B cell (primary cell): Measurements from ENCODE around the gene KCTD17. TPM values are rescaled to one million over a fixed set of nuclear protein-coding genes. Genes with fewer than 3 reads are reported as not detected.

ENCODE experiments used
- ATAC-seq: fragments of 200-7000 bp; cut with Tn5 transposase; one replicate; pipeline ENCODE4 v1.10.0; 2021; ENCODE audit warnings: low read depth, mild to moderate bottlenecking, moderate number of reproducible peaks, moderate library complexity
- CTCF ChIA-PET: fragments of 350-600 bp; sonication (Branson Sonifier 250); formaldehyde crosslinking; loops from one replicate; lab custom pipeline; 2021; ENCODE audit warnings: antibody characterized with exemption, inconsistent platforms; lab: Charles Lee
- POLR2A ChIA-PET: fragments of 350-600 bp; sonication (Branson Sonifier 250); formaldehyde crosslinking; loops from one replicate; lab custom pipeline; 2021; ENCODE audit warnings: antibody characterized with exemption; lab: Charles Lee
- DNase-seq: peaks from one replicate; pipeline ENCODE4 v3.0.0; 2013
- H2AFZ ChIP-seq: 2 replicates; pipeline ENCODE4 v1.6.1; 2012; ENCODE audit warnings: mild to moderate bottlenecking, low read depth, low read length; ENCODE audit not compliant: insufficient read depth, poor library complexity, severe bottlenecking
- H3K27ac ChIP-seq, 2 donors: 1 replicate in 1 of 2; 2 replicates in 1 of 2; pipeline ENCODE4 v1.5.1; 2012 to 2013; ENCODE audit warnings: low read length in 2 of 2, mild to moderate bottlenecking in 2 of 2, moderate library complexity in 1 of 2
- H3K27me3 ChIP-seq, 4 experiments: fragments of 200-600 bp in 1 of 4; sonication (generic) in 1 of 4; replicated peaks in 1 of 4; 1 replicate in 2 of 4; 2 replicates in 2 of 4; pipeline versions ENCODE4 v1.6.1 to v1.7.0; 2013 to 2016; ENCODE audit warnings: low read length in 3 of 4, mild to moderate bottlenecking in 2 of 4, mixed read lengths in 1 of 4, moderate library complexity in 1 of 4; ENCODE audit not compliant: insufficient read depth in 4 of 4, control insufficient read depth in 3 of 4; ENCODE audit errors: control extremely low read depth in 1 of 4
- H3K36me3 ChIP-seq, 2 experiments: replicated peaks in 1 of 2; 1 replicate in 1 of 2; 2 replicates in 1 of 2; pipeline versions ENCODE4 v1.6.1 to v1.7.1; 2013; ENCODE audit warnings: low read length in 1 of 2; ENCODE audit not compliant: insufficient read depth in 2 of 2, control insufficient read depth in 1 of 2; ENCODE audit errors: control extremely low read depth in 1 of 2, extremely low read depth in 1 of 2
- H3K4me1 ChIP-seq, 2 donors: fragments of 200-600 bp in 1 of 2; sonication (generic) in 1 of 2; 1 replicate in 1 of 2; 2 replicates in 1 of 2; pipeline versions ENCODE4 v1.5.1 to v1.6.1; 2013 to 2017; ENCODE audit warnings: low read length in 2 of 2; ENCODE audit not compliant: control insufficient read depth in 2 of 2, insufficient read depth in 2 of 2
- H3K4me2 ChIP-seq: replicated peaks from 2 replicates; pipeline ENCODE3; 2012; ENCODE audit warnings: mild to moderate bottlenecking, low read depth, low read length; ENCODE audit not compliant: poor library complexity, severe bottlenecking
- H3K4me3 ChIP-seq, 5 experiments: fragments of 200-600 bp in 1 of 5; sonication (generic) in 1 of 5; 1 replicate in 3 of 5; 2 replicates in 2 of 5; pipeline versions ENCODE4 v1.5.1 to v1.7.0; 2011 to 2016; ENCODE audit warnings: low read length in 4 of 5, mild to moderate bottlenecking in 4 of 5, low read depth in 2 of 5, control low read depth in 1 of 5, moderate library complexity in 1 of 5; ENCODE audit not compliant: insufficient read depth in 1 of 5; ENCODE audit errors: control extremely low read depth in 1 of 5, extremely low read depth in 1 of 5
- H3K79me2 ChIP-seq: fragments of 200-600 bp; sonication (generic); one replicate; pipeline ENCODE4 v1.6.0; 2016; ENCODE audit warnings: low read length; ENCODE audit not compliant: control insufficient read depth, insufficient read depth
- H3K9ac ChIP-seq: fragments of 200-600 bp; sonication (generic); 2 replicates; pipeline ENCODE4 v1.6.1; 2017; ENCODE audit warnings: mild to moderate bottlenecking, low read length, moderate library complexity
- H3K9me3 ChIP-seq, 3 donors: one replicate each; pipeline versions ENCODE4 v1.6.1 to v1.7.1; 2013; ENCODE audit warnings: low read length in 2 of 3; ENCODE audit not compliant: control insufficient read depth in 2 of 3, insufficient read depth in 1 of 3; ENCODE audit errors: control extremely low read depth in 1 of 3
- H4K20me1 ChIP-seq: 2 replicates; pipeline ENCODE4 v1.6.0; 2012; ENCODE audit warnings: mild to moderate bottlenecking, low read length; ENCODE audit not compliant: insufficient read depth, control insufficient read depth, poor library complexity, severe bottlenecking
- H3K27ac Mint-ChIP-seq: one replicate; pipeline ENCODE4 v1.8.0; 2021; ENCODE audit warnings: mixed read lengths
- H3K27me3 Mint-ChIP-seq: one replicate; pipeline ENCODE4 v1.8.0; 2021; ENCODE audit warnings: mixed read lengths
- H3K4me1 Mint-ChIP-seq: one replicate; pipeline ENCODE4 v1.8.0; 2021; ENCODE audit warnings: mixed read lengths
- H3K4me3 Mint-ChIP-seq: one replicate; pipeline ENCODE4 v1.8.0; 2021; ENCODE audit warnings: mixed read lengths
- H3K9me3 Mint-ChIP-seq: one replicate; pipeline ENCODE4 v1.8.0; 2022; ENCODE audit warnings: mixed read lengths; ENCODE audit not compliant: insufficient read depth
- CTCF ChIP-seq: fragments of 200-600 bp; IDR thresholded peaks from one replicate; pipeline ENCODE4 v1.8.0; 2022; ENCODE audit warnings: antibody characterized with exemption, mild to moderate bottlenecking
- EZH2 ChIP-seq: IDR thresholded peaks from 2 replicates; pipeline ENCODE4 v1.6.1; 2012; ENCODE audit warnings: borderline replicate concordance, low read depth, mild to moderate bottlenecking, moderate library complexity, low read length; ENCODE audit not compliant: insufficient read depth, poor library complexity, severe bottlenecking
- WGBS: methylation state at CpG from one replicate; pipeline ENCODE4 v1.1.5; 2013; ENCODE audit warnings: missing lambda C conversion rate; ENCODE audit not compliant: insufficient coverage; 5-methylcytosine and 5-hydroxymethylcytosine counted together
- intact Hi-C: fragments of 100-400 bp; cut with micrococcal nuclease; formaldehyde crosslinking; loops from one replicate; pipeline ENCODE4 v1.10.0; 2022
- polyA plus RNA-seq: library from polyadenylated mRNA; depleted of rRNA; stranded (reverse); fragments of >200 nt; gene quantifications from 2 replicates; pipeline ENCODE4 v1.2.3, GENCODE V29; 2012
- total RNA-seq, 2 donors: library from RNA; stranded (reverse); fragments of 120-200 nt in 1 of 2; gene quantifications; 1 replicate in 1 of 2; 2 replicates in 1 of 2; pipeline versions ENCODE4 v1.2.3 to v1.2.4, GENCODE V29; 2013 to 2022

KCTD17 gene
- total and polyA plus RNA-seq, 2 donors (not counting 1 experiment from before 2014, with no cell fraction given), result 29.0 to 41.3 TPM

GRCh38 chr22:37049224-37049623 is 2.3 kb upstream of the KCTD17 start:
- ChIA-PET POLR2A (interaction anchor here (0.7 kb wide), 1 partner anchor 111 kb away, joined by 4 read pairs; no protein-coding TSS in a partner anchor), CTCF (interaction anchor here (1.7 kb wide), 1 partner anchor 27 kb away, joined by 3 read pairs; no protein-coding TSS in a partner anchor)
- Histone ChIP-seq H3K27ac (no peak overlapping the region), H3K9ac (no peak overlapping the region), H3K4me1 (peaks cover 16 to 31% of the 10 kb centered on the region in 2 donors), H3K79me2 (no peaks in the 10 kb centered on the region), H3K4me3 (no peak overlapping the region), H3K36me3 (peaks cover 0 to 2% of the 10 kb centered on the region in 2 experiments), H4K20me1 (no peaks in the 10 kb centered on the region), H3K27me3 (no peaks in the 10 kb centered on the region), H2AFZ (no peak overlapping the region), H3K9me3 (no peaks in the 10 kb centered on the region), H3K4me2 (no peak overlapping the region)
- Mint-ChIP-seq H3K4me1 (peaks cover 24% of the 10 kb centered on the region), H3K4me3 (no peak overlapping the region), H3K9me3 (no peaks in the 10 kb centered on the region), H3K27me3 (no peaks in the 10 kb centered on the region), H3K27ac (no peak overlapping the region)
- TF ChIP-seq CTCF, result no peak
- no peak for TF ChIP-seq EZH2
- DNase-seq (no peak), ATAC-seq (no peak)
- intact Hi-C loops, result loop anchor here (10.0 kb wide), 1 partner anchor 194 kb away; no protein-coding TSS in a partner anchor
- WGBS, result 88% methylated on average over 2 of the region's 2 CpGs

GRCh38 chr22:37050913-37051312 is 629 bp upstream of the KCTD17 start:
- Mint-ChIP-seq H3K4me3 (peak overlapping the region; percentile 71), H3K27ac (no peak overlapping the region), H3K4me1 (peaks cover 12% of the 10 kb centered on the region), H3K27me3 (no peaks in the 10 kb centered on the region), H3K9me3 (no peaks in the 10 kb centered on the region)
- Histone ChIP-seq H3K9me3 (no peaks in the 10 kb centered on the region), H3K4me2 (peak overlapping the region; percentile 95), H3K27me3 (no peaks in the 10 kb centered on the region), H3K27ac (no peak overlapping the region), H3K9ac (no peak overlapping the region), H2AFZ (no peak overlapping the region), H3K4me1 (peaks cover 7 to 20% of the 10 kb centered on the region in 2 donors), H4K20me1 (no peaks in the 10 kb centered on the region), H3K4me3 (no peak overlapping the region), H3K36me3 (peaks cover 0 to 2% of the 10 kb centered on the region in 2 experiments), H3K79me2 (no peaks in the 10 kb centered on the region)
- TF ChIP-seq EZH2 (no peak), CTCF (no peak)
- ATAC-seq (no peak), DNase-seq (no peak)
- WGBS, result 90% methylated on average over 3 of the region's 6 CpGs
- intact Hi-C loops, result loop anchor here (1.0 to 5.0 kb wide), 2 partner anchors 275 to 1749 kb away; partner anchors contain the start of gene IFT27
- ChIA-PET CTCF (interaction anchor here (1.3 to 2.4 kb wide), 4 partner anchors 8 to 73 kb away, joined by 3 to 9 read pairs (median 4); partner anchors contain the start of gene TST), POLR2A (interaction anchor here (0.5 to 0.7 kb wide), 3 partner anchors 30 to 505 kb away, joined by 4 to 6 read pairs (median 5); no protein-coding TSS in a partner anchor)
